ENCODE measurements around the gene KLHL29.

KLHL29 gene

GRCh38 chr2:23423873-23424680, 39.1 kb downstream of the KLHL29 start:
- no peaks in the 10 kb centered on the region for H3K27me3 ChIP-seq (ENCODE audit: insufficient read depth, poor library complexity, severe bottlenecking)
- TF ChIP-seq REST (IDR thresholded peaks at IDR 0.05; ENCODE audit: insufficient replicate concordance, low read depth) (no peak), SPI1 (IDR thresholded peaks at IDR 0.05; ENCODE audit: borderline replicate concordance, low read depth) (no peak), GABPA (IDR thresholded peaks at IDR 0.05; ENCODE audit: low read depth) (no peak), POLR2AphosphoS5 (IDR thresholded peaks at IDR 0.05; ENCODE audit: low read depth) (no peak), CTCF (IDR thresholded peaks at IDR 0.05; ENCODE audit: insufficient read depth, low read length) (no peak)
- DNase-seq (ENCODE audit: low read depth in 1 of 2, low spot score in 1 of 2) = no peak
- H3K4me3 ChIP-seq (replicated peaks; ENCODE audit: insufficient read depth, low read length) = no peak overlapping the region
- no peak overlapping the region for H3K27ac ChIP-seq (replicated peaks)

- Histone ChIP-seq H3K27me3 (ENCODE audit: insufficient read depth, poor library complexity, severe bottlenecking) (no peaks in the 10 kb centered on the region), H3K27ac (replicated peaks) (no peak overlapping the region), H3K4me3 (replicated peaks; ENCODE audit: insufficient read depth, low read length) (no peak overlapping the region)
- no peak for TF ChIP-seq GABPA (IDR thresholded peaks at IDR 0.05; ENCODE audit: low read depth)
- no peak for DNase-seq (ENCODE audit: low read depth in 1 of 2, low spot score in 1 of 2)
These were observed 40.4 kb downstream of the KLHL29 start for GRCh38 chr2:23425338-23425871.

- no peak overlapping the region for H3K4me3 ChIP-seq (replicated peaks; ENCODE audit: insufficient read depth, low read length)
- no peaks in the 10 kb centered on the region for H3K27me3 ChIP-seq (ENCODE audit: insufficient read depth, poor library complexity, severe bottlenecking)
- TF ChIP-seq GABPA (IDR thresholded peaks at IDR 0.05; ENCODE audit: low read depth) (no peak), POLR2AphosphoS5 (IDR thresholded peaks at IDR 0.05; ENCODE audit: low read depth) (no peak), REST (IDR thresholded peaks at IDR 0.05; ENCODE audit: insufficient replicate concordance, low read depth) (no peak), SPI1 (IDR thresholded peaks at IDR 0.05; ENCODE audit: borderline replicate concordance, low read depth) (no peak), CTCF (IDR thresholded peaks at IDR 0.05; ENCODE audit: insufficient read depth, low read length) (no peak)
- DNase-seq (ENCODE audit: low read depth in 1 of 2, low spot score in 1 of 2) = no peak
- H3K27ac ChIP-seq (replicated peaks) = no peak overlapping the region
These were observed 40.9 kb downstream of the KLHL29 start for GRCh38 chr2:23425885-23426262.

- Histone ChIP-seq H3K4me3 (replicated peaks; ENCODE audit: insufficient read depth, low read length) (no peak overlapping the region), H3K27ac (replicated peaks) (no peak overlapping the region), H3K27me3 (ENCODE audit: insufficient read depth, poor library complexity, severe bottlenecking) (no peaks in the 10 kb centered on the region)
- no peak for DNase-seq (ENCODE audit: low read depth in 1 of 2, low spot score in 1 of 2)
- TF ChIP-seq GABPA (IDR thresholded peaks at IDR 0.05; ENCODE audit: low read depth) (no peak), SPI1 (IDR thresholded peaks at IDR 0.05; ENCODE audit: borderline replicate concordance, low read depth) (no peak), REST (IDR thresholded peaks at IDR 0.05; ENCODE audit: insufficient replicate concordance, low read depth) (no peak), CTCF (IDR thresholded peaks at IDR 0.05; ENCODE audit: insufficient read depth, low read length) (no peak), POLR2AphosphoS5 (IDR thresholded peaks at IDR 0.05; ENCODE audit: low read depth) (no peak)
These were observed 41.4 kb downstream of the KLHL29 start for GRCh38 chr2:23426263-23426905.

Measured in HL-60 (cell line).